Cortex of kidney (tissue), 1 donor: ENCODE data around the gene SAMHD1.
"Not testable (repeated sequence)": the region's sequence is repeated elsewhere in the genome, so short reads cannot be mapped to it uniquely, and the experiment has no call there.

Source experiments
- DNase-seq: peaks from one replicate; lab custom pipeline; 2025; lab: John Stamatoyannopoulos, UW

SAMHD1 gene

GRCh38 chr20:36956016-36956415 is 4.5 kb upstream of the SAMHD1 start:
- DNase-seq = no peak

- no peak for DNase-seq
Observed at GRCh38 chr20:36951979-36952738, 651 bp upstream of the SAMHD1 start.

GRCh38 chr20:36950414-36951197 is 902 bp downstream of the SAMHD1 start:
- no peak for DNase-seq

GRCh38 chr20:36941401-36941835 is 10.1 kb downstream of the SAMHD1 start:
- no peak for DNase-seq

- DNase-seq = no peak
Observed at GRCh38 chr20:36937402-36937770, 14.1 kb downstream of the SAMHD1 start.

GRCh38 chr20:36936761-36937401 is 14.6 kb downstream of the SAMHD1 start:
- DNase-seq = not testable (repeated sequence)

- no peak for DNase-seq
Observed at GRCh38 chr20:36936341-36936740, 15.2 kb downstream of the SAMHD1 start.

GRCh38 chr20:36933571-36933970 is 17.9 kb downstream of the SAMHD1 start:
- not testable (repeated sequence) for DNase-seq

- DNase-seq = no peak
Observed at GRCh38 chr20:36932476-36933426, 18.8 kb downstream of the SAMHD1 start.

- not testable (repeated sequence) for DNase-seq
Observed at GRCh38 chr20:36932067-36932466, 19.4 kb downstream of the SAMHD1 start.

GRCh38 chr20:36929691-36930090 is 21.8 kb downstream of the SAMHD1 start:
- no peak for DNase-seq

- DNase-seq = no peak
Observed at GRCh38 chr20:36929290-36929689, 22.2 kb downstream of the SAMHD1 start.

GRCh38 chr20:36927704-36928103 is 23.8 kb downstream of the SAMHD1 start:
- no peak for DNase-seq

GRCh38 chr20:36926653-36927200 is 24.8 kb downstream of the SAMHD1 start:
- DNase-seq = no peak

- DNase-seq = no peak
Observed at GRCh38 chr20:36925234-36925633, 26.3 kb downstream of the SAMHD1 start.

GRCh38 chr20:36924167-36925045 is 27.1 kb downstream of the SAMHD1 start:
- no peak for DNase-seq

GRCh38 chr20:36920334-36920730 is 31.2 kb downstream of the SAMHD1 start:
- no peak for DNase-seq

- no peak for DNase-seq
Observed at GRCh38 chr20:36919715-36920333, 31.7 kb downstream of the SAMHD1 start.

GRCh38 chr20:36917943-36918342 is 33.6 kb downstream of the SAMHD1 start:
- DNase-seq = no peak

- DNase-seq = no peak
Observed at GRCh38 chr20:36917240-36917639, 34.3 kb downstream of the SAMHD1 start.
